ENCODE results near the gene MYH7.

The MYH7 gene

GRCh38 chr14:23409966-23410635, 25.4 kb downstream of the MYH7 start:
- no peak for TF ChIP-seq CTCF (IDR thresholded peaks at IDR 0.05)
- Histone ChIP-seq H3K9me3 (no peaks in the 10 kb centered on the region), H3K4me1 (ENCODE audit: control insufficient read depth in 1 of 2, insufficient read depth in 1 of 2, low read depth in 1 of 2, low read length in 1 of 2) (no peaks in the 10 kb centered on the region), H3K27ac (no peak overlapping the region), H3K36me3 (no peaks in the 10 kb centered on the region), H3K27me3 (no peaks in the 10 kb centered on the region), H3K4me3 (ENCODE audit: low read depth in 1 of 2, low read length in 1 of 2) (no peak overlapping the region)

- TF ChIP-seq CTCF (IDR thresholded peaks at IDR 0.05), result no peak
- Histone ChIP-seq H3K27ac (no peak overlapping the region), H3K4me1 (ENCODE audit: control insufficient read depth in 1 of 2, insufficient read depth in 1 of 2, low read depth in 1 of 2, low read length in 1 of 2) (no peaks in the 10 kb centered on the region), H3K36me3 (no peaks in the 10 kb centered on the region), H3K27me3 (no peaks in the 10 kb centered on the region), H3K4me3 (ENCODE audit: low read depth in 1 of 2, low read length in 1 of 2) (no peak overlapping the region), H3K9me3 (no peaks in the 10 kb centered on the region)
Measured at GRCh38 chr14:23409475-23409874, 26.0 kb downstream of the MYH7 start.

- Histone ChIP-seq H3K4me3 (ENCODE audit: low read depth in 1 of 2, low read length in 1 of 2) (no peak overlapping the region), H3K27ac (no peak overlapping the region), H3K27me3 (no peaks in the 10 kb centered on the region), H3K9me3 (no peaks in the 10 kb centered on the region), H3K4me1 (ENCODE audit: control insufficient read depth in 1 of 2, insufficient read depth in 1 of 2, low read depth in 1 of 2, low read length in 1 of 2) (no peaks in the 10 kb centered on the region), H3K36me3 (no peaks in the 10 kb centered on the region)
- no peak for TF ChIP-seq CTCF (IDR thresholded peaks at IDR 0.05)
Measured at GRCh38 chr14:23408307-23408630, 27.2 kb downstream of the MYH7 start.

GRCh38 chr14:23407516-23408306, 27.7 kb downstream of the MYH7 start, which contains the start of gene MYH6:
MYH6 (minus strand) TSS chr14:23408273; CDS start chr14:23407223, 1,050 bp downstream.
- H3K27me3 ChIP-seq, result no peaks in the 10 kb centered on the region
- no peak for TF ChIP-seq CTCF (IDR thresholded peaks at IDR 0.05)

GRCh38 chr14:23406725-23407355, 28.6 kb downstream of the MYH7 start:
- Histone ChIP-seq H3K4me1 (ENCODE audit: control insufficient read depth in 1 of 2, insufficient read depth in 1 of 2, low read depth in 1 of 2, low read length in 1 of 2) (no peaks in the 10 kb centered on the region), H3K27ac (no peak overlapping the region), H3K4me3 (ENCODE audit: low read depth in 1 of 2, low read length in 1 of 2) (no peak overlapping the region), H3K9me3 (no peaks in the 10 kb centered on the region), H3K27me3 (no peaks in the 10 kb centered on the region), H3K36me3 (no peaks in the 10 kb centered on the region)
- TF ChIP-seq CTCF (IDR thresholded peaks at IDR 0.05), result no peak

More at GRCh38 chr14:23407516-23408306, 27.7 kb downstream of the MYH7 start, which contains the start of gene MYH6:
- Histone ChIP-seq H3K4me1 (ENCODE audit: control insufficient read depth in 1 of 2, insufficient read depth in 1 of 2, low read depth in 1 of 2, low read length in 1 of 2) (no peaks in the 10 kb centered on the region), H3K27ac (no peak within 1 kb of the TSS), H3K9me3 (no peaks in the 10 kb centered on the region), H3K36me3 (no peaks in the 10 kb centered on the region), H3K4me3 (ENCODE audit: low read depth in 1 of 2, low read length in 1 of 2) (no peak within 1 kb of the TSS)

All from neutrophil (primary cell).